GM23248 (cell line): ENCODE data around the gene CSNK2A1.

Source experiments
- EZH2 ChIP-seq: fragments of 200-600 bp; sonication (generic); IDR thresholded peaks from 2 replicates; pipeline ENCODE4 v1.6.1; 2018; ENCODE audit warnings: antibody characterized with exemption, mild to moderate bottlenecking; ENCODE audit not compliant: insufficient read depth, poor library complexity, severe bottlenecking
- EZH2phosphoT487 ChIP-seq: fragments of 200-600 bp; sonication (generic); IDR thresholded peaks from 2 replicates; pipeline ENCODE4 v1.6.1; 2018; ENCODE audit warnings: antibody characterized with exemption, moderate library complexity, mild to moderate bottlenecking, low read depth; ENCODE audit not compliant: insufficient read depth

GRCh38 chr20:475463-476357 is 67.9 kb downstream of the CSNK2A1 start:
- TF ChIP-seq EZH2 (no peak), EZH2phosphoT487 (no peak)
